Bronchial epithelial cell (primary cell): ENCODE data around the gene CCNK. TPM values are rescaled to one million over a fixed set of nuclear protein-coding genes. Genes with fewer than 3 reads are reported as not detected.

Experiments
- DNase-seq: peaks from one replicate; pipeline ENCODE4 v3.0.0-alpha.2; 2010; ENCODE audit warnings: low read depth
- FAIRE-seq: peaks from 2 replicates; lab custom pipeline; 2011; peaks lifted over from hg19 to GRCh38; lab: Jason Lieb, UNC
- H3K27me3 ChIP-seq: 2 replicates; pipeline ENCODE4 v1.5.1; 2011; ENCODE audit warnings: low read length; ENCODE audit not compliant: control insufficient read depth, insufficient read depth
- H3K36me3 ChIP-seq: 2 replicates; pipeline ENCODE4 v1.5.1; 2011; ENCODE audit warnings: low read length; ENCODE audit not compliant: control insufficient read depth, insufficient read depth
- H3K4me3 ChIP-seq: 2 replicates; pipeline ENCODE4 v1.5.1; 2011; ENCODE audit warnings: mild to moderate bottlenecking, low read depth, low read length, control low read depth
- total RNA-seq: library from RNA; depleted of rRNA; stranded (reverse); fragments of >200 nt; gene quantifications from 2 replicates; pipeline ENCODE4 v1.2.1, GENCODE V29; 2014
- TF ChIP-seq, protein P1 (sequence below): IDR thresholded peaks from 2 replicates; pipeline ENCODE4 v1.5.1; 2011; ENCODE audit warnings: mild to moderate bottlenecking, moderate library complexity, low read length, control low read depth, inconsistent platforms; ENCODE audit not compliant: insufficient read depth, severe bottlenecking

Gene CCNK
- total RNA-seq, 1 donor from 2014 or later: 18.4 TPM

DNA sequence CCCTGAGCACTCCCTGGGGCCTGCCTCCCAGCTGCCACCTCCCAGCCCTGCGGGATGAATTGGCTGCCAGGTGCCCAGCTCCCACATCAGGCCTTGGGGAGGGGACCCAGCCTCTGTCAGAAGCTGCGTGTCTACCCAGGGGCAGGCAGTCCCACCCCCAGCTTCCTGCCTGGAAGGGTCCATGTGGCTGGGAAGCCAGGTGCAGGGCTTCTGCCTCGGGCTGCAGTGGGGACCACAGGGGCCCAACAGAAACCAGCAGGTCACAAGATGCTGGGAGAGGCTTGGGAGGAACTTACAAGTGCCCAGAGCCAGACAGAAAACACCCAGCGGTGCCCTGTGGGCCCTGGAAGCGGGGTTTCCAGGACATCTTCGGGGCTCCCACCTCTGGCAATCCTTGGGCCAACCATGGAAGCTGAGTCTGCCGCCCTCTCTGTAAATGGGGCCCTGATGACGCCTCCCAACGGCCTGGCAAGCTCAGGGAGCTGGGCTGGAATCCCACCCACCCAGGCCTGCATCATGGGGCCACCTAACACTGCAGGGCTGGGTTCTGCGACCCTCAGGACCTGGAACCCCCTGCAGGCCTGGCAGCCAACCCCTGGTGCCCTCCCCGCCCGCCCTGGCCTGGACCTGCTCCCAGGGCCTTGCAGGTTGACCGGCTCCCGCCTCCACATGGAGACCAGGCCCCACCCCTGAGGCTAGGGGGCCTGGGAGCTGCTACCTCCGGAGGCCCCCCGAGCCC lies 36.6 kb downstream of the CCNK start:
- H3K27me3 ChIP-seq: no peaks in the 10 kb centered on the region
- no peak overlapping the region for H3K4me3 ChIP-seq
- no peak for FAIRE-seq
- TF ChIP-seq, protein P1, sequence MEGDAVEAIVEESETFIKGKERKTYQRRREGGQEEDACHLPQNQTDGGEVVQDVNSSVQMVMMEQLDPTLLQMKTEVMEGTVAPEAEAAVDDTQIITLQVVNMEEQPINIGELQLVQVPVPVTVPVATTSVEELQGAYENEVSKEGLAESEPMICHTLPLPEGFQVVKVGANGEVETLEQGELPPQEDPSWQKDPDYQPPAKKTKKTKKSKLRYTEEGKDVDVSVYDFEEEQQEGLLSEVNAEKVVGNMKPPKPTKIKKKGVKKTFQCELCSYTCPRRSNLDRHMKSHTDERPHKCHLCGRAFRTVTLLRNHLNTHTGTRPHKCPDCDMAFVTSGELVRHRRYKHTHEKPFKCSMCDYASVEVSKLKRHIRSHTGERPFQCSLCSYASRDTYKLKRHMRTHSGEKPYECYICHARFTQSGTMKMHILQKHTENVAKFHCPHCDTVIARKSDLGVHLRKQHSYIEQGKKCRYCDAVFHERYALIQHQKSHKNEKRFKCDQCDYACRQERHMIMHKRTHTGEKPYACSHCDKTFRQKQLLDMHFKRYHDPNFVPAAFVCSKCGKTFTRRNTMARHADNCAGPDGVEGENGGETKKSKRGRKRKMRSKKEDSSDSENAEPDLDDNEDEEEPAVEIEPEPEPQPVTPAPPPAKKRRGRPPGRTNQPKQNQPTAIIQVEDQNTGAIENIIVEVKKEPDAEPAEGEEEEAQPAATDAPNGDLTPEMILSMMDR: no peak
- DNase-seq: no peak
- peaks cover 7% of the 10 kb centered on the region for H3K36me3 ChIP-seq

DNA sequence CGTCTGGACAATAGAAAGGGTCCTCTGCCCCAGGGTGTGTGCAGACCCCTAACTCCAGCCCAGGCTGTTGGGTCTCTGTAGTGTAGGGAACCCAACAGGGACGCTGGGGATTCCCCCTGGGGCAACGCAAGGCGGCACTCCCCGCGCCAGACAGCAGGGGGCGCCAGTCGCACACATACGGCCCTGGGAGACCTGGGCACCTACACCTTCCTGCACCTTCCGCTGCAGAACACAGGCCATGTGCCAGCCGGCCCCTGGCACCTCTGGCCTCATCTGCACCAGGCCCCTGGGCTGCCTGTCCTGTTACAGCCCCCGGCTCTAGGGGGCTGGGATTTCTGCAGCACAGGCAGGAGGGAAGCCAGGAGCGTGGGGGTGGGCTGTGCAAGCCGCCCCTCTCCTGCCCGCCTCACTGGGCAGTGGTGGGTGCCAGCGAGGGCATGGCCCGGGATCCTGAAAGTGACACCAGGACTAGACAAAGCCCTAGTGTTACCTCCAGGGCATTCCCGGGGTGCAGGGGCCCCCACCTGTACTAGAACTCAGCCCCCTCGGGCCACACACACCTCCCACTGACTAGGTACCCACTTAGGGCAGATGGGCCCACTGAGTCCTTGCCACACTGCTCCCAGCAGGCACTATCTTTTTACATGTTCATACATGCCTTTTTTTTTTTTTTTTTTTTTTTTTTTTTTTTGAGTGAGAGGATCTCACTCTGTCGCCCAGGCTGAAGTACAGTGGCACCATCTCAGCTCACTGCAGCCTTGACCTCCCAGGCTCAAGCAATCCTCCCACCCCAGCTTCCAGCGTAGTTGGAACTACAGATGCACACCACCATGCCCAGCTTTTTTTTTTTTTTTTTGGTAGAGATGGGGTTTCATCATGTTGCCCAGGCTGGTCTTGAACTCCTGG lies 37.5 kb downstream of the CCNK start:
- DNase-seq: peak; percentile 37

DNA sequence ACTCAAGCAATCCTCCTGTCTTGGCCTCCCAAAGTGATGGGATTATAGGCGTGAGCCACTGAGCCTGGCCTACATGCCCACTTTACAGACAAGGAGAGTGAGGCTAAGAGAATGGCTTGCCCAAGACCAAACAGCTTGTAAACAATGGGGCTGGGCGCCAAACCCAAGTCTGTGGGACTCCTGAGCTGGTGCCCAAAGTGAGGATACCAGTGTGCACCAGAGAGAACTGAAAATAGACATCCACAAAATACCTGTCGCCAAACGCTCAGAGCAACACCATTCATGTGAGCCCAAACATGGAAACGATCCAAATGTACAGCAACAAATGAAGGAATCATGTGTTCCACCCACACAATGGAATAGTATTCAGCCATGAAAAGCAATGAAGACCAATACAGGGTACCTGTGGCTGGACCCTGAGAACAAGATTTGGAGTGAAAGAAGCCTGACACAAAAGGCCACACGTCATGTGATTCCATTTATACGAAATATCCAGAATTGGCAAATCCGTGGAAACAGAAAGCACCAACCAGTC lies 38.2 kb downstream of the CCNK start:
- Histone ChIP-seq H3K36me3 (peaks cover 5% of the 10 kb centered on the region), H3K27me3 (no peaks in the 10 kb centered on the region), H3K4me3 (no peak overlapping the region)
- FAIRE-seq (no peak), DNase-seq (no peak)
- TF ChIP-seq, protein P1: no peak

More for the DNA sequence above, 37.5 kb downstream of the CCNK start:
- no peak for FAIRE-seq
- no peaks in the 10 kb centered on the region for H3K27me3 ChIP-seq
- peaks cover 5% of the 10 kb centered on the region for H3K36me3 ChIP-seq
- no peak overlapping the region for H3K4me3 ChIP-seq
- TF ChIP-seq, protein P1: peak; percentile 98

DNA sequence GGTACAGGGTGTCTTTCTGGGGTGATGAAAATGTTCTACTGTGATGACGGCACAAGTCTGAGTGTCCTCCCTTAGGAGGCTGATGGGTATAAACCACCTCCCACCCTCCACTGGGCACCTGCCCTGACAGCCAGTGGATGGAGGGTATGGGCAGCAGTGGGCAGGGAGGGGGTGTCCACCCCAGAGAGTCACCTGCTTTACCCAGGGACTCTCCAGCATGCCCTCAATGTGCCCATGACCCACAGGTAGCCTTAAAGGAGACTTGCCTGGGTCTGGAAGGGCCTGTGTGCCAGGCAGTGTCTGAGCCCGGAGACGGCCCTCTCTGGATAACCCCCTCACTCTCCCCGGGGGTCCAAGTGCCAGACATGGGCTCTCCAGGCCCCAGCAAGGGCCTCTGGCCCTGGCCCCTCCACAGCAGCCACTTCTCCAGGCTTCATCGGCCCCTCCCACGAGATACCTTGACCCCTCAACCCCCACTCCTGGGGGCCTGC lies 38.8 kb downstream of the CCNK start:
- FAIRE-seq (no peak), DNase-seq (no peak)
- no peak overlapping the region for H3K4me3 ChIP-seq
- H3K36me3 ChIP-seq: peaks cover 3% of the 10 kb centered on the region
- H3K27me3 ChIP-seq: no peaks in the 10 kb centered on the region
- TF ChIP-seq, protein P1: no peak

DNA sequence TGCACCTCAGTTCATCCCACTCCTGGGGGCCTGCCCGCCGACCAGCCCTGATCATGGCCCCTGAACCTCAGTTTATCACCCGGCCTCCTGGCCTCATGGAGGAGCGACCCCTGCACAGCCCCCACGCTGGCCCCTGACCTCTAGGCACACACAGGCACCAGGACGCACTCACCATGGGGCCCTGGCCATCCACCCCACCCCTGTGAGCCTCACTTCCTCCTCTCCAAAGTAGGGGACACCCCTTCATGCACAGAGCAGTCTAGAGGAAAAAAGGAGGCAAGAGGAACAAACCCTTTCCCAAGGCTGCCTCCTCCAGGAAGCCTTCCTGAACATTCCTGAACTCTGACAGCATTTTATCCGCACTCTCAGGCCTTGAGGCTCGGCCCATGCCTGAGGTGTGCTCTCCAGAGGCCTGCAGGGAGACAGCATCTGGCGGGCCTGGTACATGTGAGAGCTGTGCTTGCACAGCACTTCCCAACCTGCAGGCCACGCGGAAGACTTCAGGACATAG lies 39.4 kb downstream of the CCNK start:
- Histone ChIP-seq H3K4me3 (no peak overlapping the region), H3K27me3 (no peaks in the 10 kb centered on the region), H3K36me3 (peaks cover 3% of the 10 kb centered on the region)
- TF ChIP-seq, protein P1: no peak
- FAIRE-seq (no peak), DNase-seq (no peak)
